Measurements from ENCODE around the gene TBC1D21. TPM values are rescaled to one million over a fixed set of nuclear protein-coding genes. Genes with fewer than 3 reads are reported as not detected.

TBC1D21 gene
- polyA plus RNA-seq, 1 donor from 2014 or later = not detected

- H3K4me2 ChIP-seq (ENCODE audit: low read length) = no peak overlapping the region
These were observed 9.5 kb downstream of the TBC1D21 start for GRCh38 chr15:73882761-73883419.

GRCh38 chr15:73884159-73884558 lies 10.8 kb downstream of the TBC1D21 start:
- Histone ChIP-seq H3K9me3 (ENCODE audit: low read length) (no peaks in the 10 kb centered on the region), H3K9ac (ENCODE audit: low read length) (no peak overlapping the region), H4K20me1 (ENCODE audit: insufficient read depth) (no peaks in the 10 kb centered on the region), H3K27me3 (ENCODE audit: insufficient read depth, low read depth, low read length) (no peaks in the 10 kb centered on the region), H3K36me3 (ENCODE audit: insufficient read depth, low read length) (no peaks in the 10 kb centered on the region), H3K79me2 (replicated peaks; ENCODE audit: insufficient read depth, low read length) (no peaks in the 10 kb centered on the region), H3K9me2 (ENCODE audit: insufficient read depth, low read length) (no peaks in the 10 kb centered on the region), H3F3A (ENCODE audit: insufficient read depth, low read length, poor library complexity, severe bottlenecking) (no peaks in the 10 kb centered on the region), H3K4me2 (ENCODE audit: low read length) (no peak overlapping the region), H3K4me3 (ENCODE audit: low read length) (no peak overlapping the region), H3K27ac (ENCODE audit: low read length) (no peak overlapping the region), H2AFZ (ENCODE audit: low read depth, low read length) (no peak overlapping the region)
- no peak for TF ChIP-seq TAF1 (IDR thresholded peaks at IDR 0.05; ENCODE audit: low read depth)
- TF ChIP-seq SMC3 (conservative IDR thresholded peaks at IDR 0.05; ENCODE audit: poor library complexity) = no peak
- no peak for TF ChIP-seq CTCF (IDR thresholded peaks at IDR 0.05; ENCODE audit: poor library complexity, severe bottlenecking)
- no peak for TF ChIP-seq MXI1 (conservative IDR thresholded peaks at IDR 0.05; ENCODE audit: poor library complexity, severe bottlenecking)
- TF ChIP-seq EP300 (conservative IDR thresholded peaks at IDR 0.05; ENCODE audit: poor library complexity, severe bottlenecking) = no peak
- no peak for TF ChIP-seq EZH2 (IDR thresholded peaks at IDR 0.05; ENCODE audit: borderline replicate concordance, insufficient read depth, low read length, poor library complexity, severe bottlenecking)
- no peak for TF ChIP-seq REST (IDR thresholded peaks at IDR 0.05; ENCODE audit: borderline replicate concordance)
- no peak for TF ChIP-seq RAD21 (conservative IDR thresholded peaks at IDR 0.05)
- no peak for TF ChIP-seq POLR2AphosphoS5 (IDR thresholded peaks at IDR 0.05)

More at GRCh38 chr15:73882761-73883419, 9.5 kb downstream of the TBC1D21 start:
- Histone ChIP-seq H4K20me1 (ENCODE audit: insufficient read depth) (no peaks in the 10 kb centered on the region), H3K27ac (ENCODE audit: low read length) (no peak overlapping the region), H3K27me3 (ENCODE audit: insufficient read depth, low read depth, low read length) (no peaks in the 10 kb centered on the region), H3F3A (ENCODE audit: insufficient read depth, low read length, poor library complexity, severe bottlenecking) (no peaks in the 10 kb centered on the region), H3K36me3 (ENCODE audit: insufficient read depth, low read length) (no peaks in the 10 kb centered on the region), H3K9me3 (ENCODE audit: low read length) (no peaks in the 10 kb centered on the region), H2AFZ (ENCODE audit: low read depth, low read length) (no peak overlapping the region), H3K4me3 (ENCODE audit: low read length) (no peak overlapping the region), H3K79me2 (replicated peaks; ENCODE audit: insufficient read depth, low read length) (no peaks in the 10 kb centered on the region), H3K9ac (ENCODE audit: low read length) (no peak overlapping the region), H3K9me2 (ENCODE audit: insufficient read depth, low read length) (no peaks in the 10 kb centered on the region)
- TF ChIP-seq CTCF (IDR thresholded peaks at IDR 0.05; ENCODE audit: poor library complexity, severe bottlenecking) (no peak), RAD21 (conservative IDR thresholded peaks at IDR 0.05) (no peak), POLR2AphosphoS5 (IDR thresholded peaks at IDR 0.05) (no peak), TAF1 (IDR thresholded peaks at IDR 0.05; ENCODE audit: low read depth) (no peak), EZH2 (IDR thresholded peaks at IDR 0.05; ENCODE audit: borderline replicate concordance, insufficient read depth, low read length, poor library complexity, severe bottlenecking) (no peak), EP300 (conservative IDR thresholded peaks at IDR 0.05; ENCODE audit: poor library complexity, severe bottlenecking) (no peak)

Measured in neural cell (in vitro differentiated cells).